AG09309 (cell line): ENCODE results near the gene NCDN.
"Not testable (repeated sequence)": the region's sequence is repeated elsewhere in the genome, so short reads cannot be mapped to it uniquely, and the experiment has no call there.

Source experiments
- DNase-seq: peaks from one replicate; pipeline ENCODE4 v3.0.0-alpha.2; 2010; ENCODE audit warnings: low read depth
- H3K4me3 ChIP-seq: 2 replicates; pipeline ENCODE4 v1.5.1; 2011; ENCODE audit warnings: mild to moderate bottlenecking, low read depth, low read length, moderate library complexity; ENCODE audit not compliant: control insufficient read depth
- CTCF ChIP-seq: IDR thresholded peaks from 2 replicates; pipeline ENCODE4 v1.5.1; 2011; ENCODE audit warnings: mild to moderate bottlenecking, low read depth, low read length, inconsistent platforms; ENCODE audit not compliant: insufficient read depth, control insufficient read depth; ENCODE audit errors: missing control alignments

Gene NCDN

GRCh38 chr1:35574655-35575415, 17.2 kb downstream of the NCDN start:
- no peak overlapping the region for H3K4me3 ChIP-seq
- no peak for TF ChIP-seq CTCF
- no peak for DNase-seq

- no peak for TF ChIP-seq CTCF
Observed at GRCh38 chr1:35575416-35575958, 17.9 kb downstream of the NCDN start.

GRCh38 chr1:35576061-35576765, 18.6 kb downstream of the NCDN start:
- no peak overlapping the region for H3K4me3 ChIP-seq
- no peak for TF ChIP-seq CTCF
- no peak for DNase-seq

More at GRCh38 chr1:35575416-35575958, 17.9 kb downstream of the NCDN start:
- no peak for DNase-seq
- H3K4me3 ChIP-seq = no peak overlapping the region

GRCh38 chr1:35576766-35577070, 19.1 kb downstream of the NCDN start:
- not testable (repeated sequence) for H3K4me3 ChIP-seq, DNase-seq

- no peak overlapping the region for H3K4me3 ChIP-seq
- DNase-seq = no peak
- TF ChIP-seq CTCF = no peak
Observed at GRCh38 chr1:35577071-35577998, 19.7 kb downstream of the NCDN start.

GRCh38 chr1:35580949-35581388, 23.4 kb downstream of the NCDN start:
- H3K4me3 ChIP-seq = no peak overlapping the region
- TF ChIP-seq CTCF = no peak
- no peak for DNase-seq

GRCh38 chr1:35581621-35582020, 24.0 kb downstream of the NCDN start:
- H3K4me3 ChIP-seq, DNase-seq: not testable (repeated sequence)
